ENCODE measurements around the gene ILF3.

ILF3 gene

DNA sequence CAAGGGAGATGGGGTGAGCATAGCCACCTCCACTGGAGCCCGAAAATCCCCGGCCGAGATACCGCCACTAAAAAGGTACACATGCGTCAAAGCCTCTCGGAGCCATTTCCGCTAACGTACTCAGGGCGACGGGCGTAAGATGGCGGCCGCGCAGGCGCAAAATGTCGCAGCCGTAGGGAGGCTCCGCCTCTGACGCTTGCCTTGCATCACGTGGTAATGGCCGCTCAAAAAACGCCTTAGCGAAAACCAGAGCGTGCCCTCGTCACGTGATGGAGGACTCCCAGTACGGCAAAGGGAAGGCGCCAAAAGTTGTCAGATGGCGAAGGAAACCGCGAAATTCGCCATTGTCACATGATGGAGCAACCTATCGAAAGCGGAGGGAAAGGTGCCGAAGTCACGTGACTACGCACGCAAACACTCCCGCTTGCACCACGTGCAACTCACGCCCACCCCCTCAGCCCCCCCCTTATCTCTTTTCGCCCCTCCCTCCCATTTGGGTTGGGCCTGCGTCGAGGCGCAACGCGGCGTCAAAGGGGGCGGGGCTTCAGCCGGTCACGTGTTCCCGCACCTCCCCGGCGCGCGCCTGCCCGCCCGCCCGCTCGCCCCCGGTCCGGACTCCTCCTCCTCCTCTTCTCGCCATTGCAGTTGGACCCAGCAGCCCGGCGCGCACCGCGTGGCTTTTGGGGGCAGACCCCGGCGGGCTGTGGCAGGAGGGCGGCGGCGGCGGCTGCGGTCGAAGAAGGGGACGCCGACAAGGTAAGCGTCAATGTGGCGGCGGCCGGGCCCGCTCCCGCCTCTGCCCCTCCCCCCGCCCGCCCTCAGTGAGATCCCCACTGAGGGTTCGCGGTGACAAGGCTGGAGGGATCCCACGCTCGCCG is at the start of gene ILF3:
Gene ILF3 (plus strand): TSS at position 615 of the 878 bp plus-strand sequence. CDS start 16,260 bp downstream, outside the sequence.
- DNase-seq (ENCODE audit: low spot score) = peak; percentile 99

GRCh38 chr19:10604460-10604980 is 49.6 kb upstream of the ILF3 start:
- DNase-seq (ENCODE audit: low spot score) = no peak

GRCh38 chr19:10611907-10612306 is 42.2 kb upstream of the ILF3 start:
- DNase-seq (ENCODE audit: low spot score) = no peak

GRCh38 chr19:10612499-10613119 is 41.5 kb upstream of the ILF3 start:
- no peak for DNase-seq (ENCODE audit: low spot score)

DNA sequence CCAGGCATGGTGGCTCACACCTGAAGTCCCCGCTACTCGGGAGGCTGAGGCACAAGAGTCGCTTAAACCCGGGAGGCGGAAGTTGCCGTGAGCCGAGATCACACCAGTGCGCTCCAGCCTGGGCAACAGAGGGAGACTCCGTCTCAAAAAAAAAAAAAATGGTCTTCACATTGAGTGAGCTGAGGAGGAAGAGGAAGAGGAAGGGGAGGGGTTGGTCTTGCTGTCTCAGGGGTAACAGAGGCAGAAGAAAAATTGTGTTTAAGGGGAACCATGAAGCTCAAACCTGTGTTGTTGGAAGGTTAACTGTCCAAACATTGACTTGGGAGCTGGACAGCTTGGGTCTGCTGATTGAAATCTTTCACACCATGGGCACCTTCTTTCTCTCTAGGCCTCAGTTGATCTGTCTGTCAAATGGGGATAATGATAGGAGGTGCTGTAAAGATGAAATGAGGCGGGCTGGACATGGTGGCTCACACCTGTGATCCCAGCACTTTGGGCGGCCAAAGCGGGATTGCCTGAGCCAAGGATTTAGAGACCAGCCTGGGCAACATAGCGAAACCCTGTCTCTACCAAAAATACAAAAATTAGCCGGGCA is 38.6 kb upstream of the ILF3 start:
- no peak for DNase-seq (ENCODE audit: low spot score)

GRCh38 chr19:10617409-10618121 is 36.6 kb upstream of the ILF3 start:
- DNase-seq (ENCODE audit: low spot score) = no peak

DNA sequence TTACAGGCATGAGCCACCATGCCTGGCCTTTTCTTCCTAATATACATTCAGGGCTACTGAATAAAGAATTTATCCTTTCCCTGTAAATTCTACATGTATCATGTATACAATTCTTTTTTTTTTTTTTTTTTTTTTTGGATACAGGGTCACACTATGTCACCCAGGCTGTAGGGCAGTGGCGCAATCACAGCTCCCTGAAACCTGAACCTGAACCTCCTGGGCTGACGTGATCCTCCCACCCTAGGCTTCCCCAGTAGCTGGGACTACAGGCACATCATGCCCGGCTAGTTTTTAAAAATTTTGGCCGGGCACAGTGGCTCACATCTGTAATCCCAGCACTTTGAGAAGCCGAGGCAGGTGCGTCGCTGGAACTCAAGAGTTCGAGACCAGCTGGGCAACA is 35.3 kb upstream of the ILF3 start:
- DNase-seq (ENCODE audit: low spot score) = no peak

GRCh38 chr19:10620786-10621185 is 33.4 kb upstream of the ILF3 start:
- DNase-seq (ENCODE audit: low spot score) = no peak

DNA sequence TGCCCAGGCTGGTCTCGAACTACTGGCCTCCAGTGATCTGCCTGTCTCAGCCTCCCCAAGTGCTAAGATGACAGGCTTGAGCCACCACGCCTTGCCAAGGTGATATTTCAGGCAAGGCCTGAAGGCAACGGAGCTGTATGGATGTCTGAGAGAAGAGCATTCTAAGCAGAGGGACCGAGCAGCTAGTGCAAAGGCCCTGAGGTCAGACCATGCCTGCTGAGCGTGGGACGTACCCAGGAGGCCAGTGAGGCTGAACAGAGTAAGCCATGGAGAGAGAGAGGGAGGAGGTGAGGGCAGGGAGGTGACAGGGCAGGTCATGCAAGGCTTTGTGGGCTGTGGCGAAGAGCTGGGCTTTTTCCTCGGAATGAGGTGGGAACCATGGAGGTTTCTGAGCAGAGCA is 32.2 kb upstream of the ILF3 start:
- DNase-seq (ENCODE audit: low spot score) = no peak

- no peak for DNase-seq (ENCODE audit: low spot score)
Measured at GRCh38 chr19:10624585-10624984, 29.6 kb upstream of the ILF3 start.

DNA sequence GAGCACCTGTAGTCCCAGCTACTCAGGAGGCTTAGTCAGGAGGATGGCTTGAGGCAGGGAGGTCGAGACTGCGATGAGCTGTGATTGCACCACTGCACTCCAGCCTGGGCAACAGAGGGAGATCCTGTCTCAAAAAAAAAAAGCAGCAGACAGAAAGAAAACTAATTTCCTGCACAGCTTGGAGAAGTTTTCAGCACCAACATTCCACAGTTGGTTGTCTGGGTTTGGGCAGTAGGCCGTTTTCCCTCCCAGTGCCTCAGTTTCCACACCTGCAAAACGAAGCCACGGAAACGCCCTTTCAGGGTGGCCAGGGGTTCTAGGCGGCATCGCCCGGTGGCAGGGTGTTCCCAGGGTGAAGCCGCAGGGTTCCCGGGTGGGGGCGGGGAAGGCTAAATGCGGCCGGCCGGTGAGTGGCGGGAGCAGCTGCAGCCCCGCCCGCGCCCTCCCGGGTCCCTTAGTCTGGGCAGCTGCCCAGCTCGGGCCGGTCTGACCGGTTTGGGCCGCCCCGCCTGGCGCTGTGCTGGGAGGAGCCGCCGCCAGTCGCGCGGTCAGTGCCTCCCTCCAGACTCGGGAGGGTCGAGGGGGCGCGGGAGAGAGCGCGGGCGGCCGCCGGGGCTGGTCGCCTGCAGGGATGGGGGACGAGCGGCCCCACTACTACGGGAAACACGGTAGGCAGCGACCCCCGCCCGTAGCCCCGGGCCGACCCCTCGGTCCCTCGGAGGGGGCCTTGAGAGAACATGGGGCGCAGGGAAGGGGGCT is 29.0 kb upstream of the ILF3 start, which contains the start of gene SLC44A2:
Gene SLC44A2 (plus strand): TSS at position 551 of the 759 bp plus-strand sequence. CDS start 81 bp downstream, at position 632.
- DNase-seq (ENCODE audit: low spot score) = peak; percentile 68

- DNase-seq (ENCODE audit: low spot score) = no peak
Measured at GRCh38 chr19:10625762-10626138, 28.4 kb upstream of the ILF3 start.

- no peak for DNase-seq (ENCODE audit: low spot score)
Measured at GRCh38 chr19:10631874-10632273, 22.3 kb upstream of the ILF3 start.

GRCh38 chr19:10634430-10634829 is 19.7 kb upstream of the ILF3 start:
- no peak for DNase-seq (ENCODE audit: low spot score)

DNA sequence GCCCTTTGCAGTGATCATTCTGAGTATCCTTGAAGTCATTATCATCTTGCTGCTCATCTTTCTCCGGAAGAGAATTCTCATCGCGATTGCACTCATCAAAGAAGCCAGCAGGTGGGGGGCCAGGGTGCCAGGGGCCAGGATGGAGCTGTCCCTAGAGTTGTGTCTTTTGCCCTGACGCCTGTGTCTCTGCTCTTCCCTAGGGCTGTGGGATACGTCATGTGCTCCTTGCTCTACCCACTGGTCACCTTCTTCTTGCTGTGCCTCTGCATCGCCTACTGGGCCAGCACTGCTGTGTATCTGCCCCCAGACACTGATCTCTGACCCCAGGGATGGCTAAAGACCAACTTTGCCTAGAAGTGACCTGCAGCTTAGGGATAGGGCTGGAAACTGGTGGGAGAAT is 19.2 kb upstream of the ILF3 start:
- DNase-seq (ENCODE audit: low spot score) = no peak

DNA sequence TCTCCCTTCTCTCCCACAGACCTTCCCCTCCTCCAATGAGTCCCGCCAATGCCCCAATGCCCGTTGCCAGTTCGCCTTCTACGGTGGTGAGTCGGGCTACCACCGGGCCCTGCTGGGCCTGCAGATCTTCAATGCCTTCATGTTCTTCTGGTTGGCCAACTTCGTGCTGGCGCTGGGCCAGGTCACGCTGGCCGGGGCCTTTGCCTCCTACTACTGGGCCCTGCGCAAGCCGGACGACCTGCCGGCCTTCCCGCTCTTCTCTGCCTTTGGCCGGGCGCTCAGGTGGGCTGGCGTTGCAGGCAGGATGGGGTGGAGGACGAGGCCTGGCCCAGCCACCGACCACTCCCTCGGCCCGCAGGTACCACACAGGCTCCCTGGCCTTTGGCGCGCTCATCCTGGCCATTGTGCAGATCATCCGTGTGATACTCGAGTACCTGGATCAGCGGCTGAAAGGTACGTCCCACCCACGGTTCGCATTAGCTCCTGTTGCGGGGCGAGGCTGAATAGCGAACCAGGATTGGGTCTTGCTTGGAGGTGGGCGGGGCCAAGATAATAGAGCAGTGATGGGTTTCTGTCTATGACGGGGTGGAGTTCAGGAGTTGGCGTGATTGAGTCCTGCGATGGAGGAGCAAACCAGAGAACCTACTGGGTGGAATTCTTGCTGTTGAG is 17.7 kb upstream of the ILF3 start:
- DNase-seq (ENCODE audit: low spot score) = no peak

DNA sequence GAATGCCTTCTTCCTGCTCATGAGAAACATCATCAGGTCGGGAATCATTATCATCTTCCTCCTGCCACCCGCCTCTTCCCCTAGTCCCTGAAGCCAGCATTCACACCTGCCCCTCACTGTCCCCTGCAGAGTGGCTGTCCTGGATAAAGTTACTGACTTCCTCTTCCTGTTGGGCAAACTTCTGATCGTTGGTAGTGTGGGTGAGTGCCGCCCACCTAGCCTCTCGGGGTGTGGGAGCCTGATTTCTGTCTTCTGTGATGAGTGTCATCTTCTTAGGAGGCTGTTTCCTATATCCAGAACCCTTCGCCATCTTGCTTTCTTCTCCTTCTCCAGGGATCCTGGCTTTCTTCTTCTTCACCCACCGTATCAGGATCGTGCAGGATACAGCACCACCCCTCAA is 16.3 kb upstream of the ILF3 start:
- no peak for DNase-seq (ENCODE audit: low spot score)

DNA sequence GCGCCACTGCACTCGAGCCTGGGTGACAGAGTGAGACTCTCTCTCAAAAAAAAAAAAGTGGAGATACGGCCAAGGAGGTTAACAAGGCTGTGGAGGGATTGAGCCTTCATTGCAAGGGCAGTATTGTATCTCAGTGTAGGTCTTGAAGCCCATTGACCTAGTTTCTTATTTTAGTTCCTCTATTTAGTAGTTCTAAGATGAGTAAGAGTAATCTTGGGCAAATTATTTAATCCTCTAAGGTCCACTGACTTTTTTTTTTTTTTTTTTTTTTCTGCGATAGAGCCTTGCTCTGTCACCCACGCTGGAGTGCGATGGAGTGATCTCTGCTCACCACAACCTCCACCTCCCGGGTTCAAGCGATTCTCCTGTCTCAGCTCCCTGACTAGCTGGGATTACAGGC is 14.3 kb upstream of the ILF3 start:
- DNase-seq (ENCODE audit: low spot score) = no peak

DNA sequence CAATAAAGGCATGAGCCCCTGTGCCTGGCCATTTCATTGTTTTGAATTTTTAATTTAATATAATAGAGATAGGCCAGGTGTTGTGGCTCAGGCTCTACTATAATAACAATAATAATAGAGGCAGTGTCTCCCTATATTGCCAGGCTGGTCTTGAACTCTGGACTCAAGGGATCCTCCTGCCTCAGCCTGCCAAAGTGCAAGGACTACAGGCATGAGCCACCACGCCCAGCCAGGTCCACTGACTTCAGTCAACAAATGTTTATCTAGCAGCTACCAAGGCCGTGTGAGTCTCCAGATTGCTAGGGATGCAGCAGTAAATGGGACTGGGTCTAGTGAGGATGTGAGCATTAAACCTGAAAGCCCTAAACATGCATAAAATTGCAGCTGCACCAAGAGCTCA is 13.8 kb upstream of the ILF3 start:
- DNase-seq (ENCODE audit: low spot score) = no peak

GRCh38 chr19:10641248-10641647 is 12.9 kb upstream of the ILF3 start:
- no peak for DNase-seq (ENCODE audit: low spot score)
